SK-N-SH (cell line): ENCODE results near the gene EXOC2. TPM values are rescaled to one million over a fixed set of nuclear protein-coding genes. Genes with fewer than 3 reads are reported as not detected.

Source experiments
- CTCF ChIA-PET: fragments of 300-600, 350-600 bp; formaldehyde crosslinking; extraction: SDS; loops from one replicate; lab custom pipeline; 2021; lab: Yijun Ruan, JAX
- POLR2A ChIA-PET: fragments of 350-600 bp; sonication (Branson Sonifier 250); formaldehyde crosslinking; extraction: SDS; loops from one replicate; lab custom pipeline; 2020; ENCODE audit warnings: antibody characterized with exemption, inconsistent platforms; lab: Yijun Ruan, JAX
- DNase-seq: peaks from one replicate; pipeline ENCODE4 v3.0.0; 2012
- H2AFZ ChIP-seq: fragments of 200-600 bp; sonication (generic); 2 replicates; pipeline ENCODE4 v1.8.1; 2016; ENCODE audit warnings: antibody characterized with exemption, mild to moderate bottlenecking, low read depth
- H3F3A ChIP-seq: fragments of 200-600 bp; sonication (generic); replicated peaks from 2 replicates; pipeline ENCODE3; 2016; ENCODE audit warnings: antibody characterized with exemption, mild to moderate bottlenecking; ENCODE audit not compliant: insufficient read depth
- H3K27ac ChIP-seq, 2 experiments: fragments of 200-500 bp in 1 of 2; fragments of 200-600 bp in 1 of 2; sonication (Bioruptor generic) in 1 of 2; sonication (generic), shearing (Covaris generic) in 1 of 2; 2 replicates each; pipeline versions ENCODE4 v1.5.1 to v1.6.1; 2014 to 2016; ENCODE audit warnings: low read depth in 2 of 2, inconsistent platforms in 1 of 2, low read length in 1 of 2, mild to moderate bottlenecking in 1 of 2, mixed read lengths in 1 of 2
- H3K27me3 ChIP-seq: fragments of 200-600 bp; sonication (generic), shearing (Covaris generic); 2 replicates; pipeline ENCODE4 v1.6.1; 2016; ENCODE audit warnings: mixed run types; ENCODE audit not compliant: insufficient read depth
- H3K36me3 ChIP-seq, 2 experiments: fragments of 200-500 bp in 1 of 2; fragments of 200-600 bp in 1 of 2; sonication (Bioruptor generic) in 1 of 2; sonication (generic) in 1 of 2; replicated peaks in 1 of 2; 2 replicates each; pipeline versions ENCODE3 to v1.5.1; 2014 to 2016; ENCODE audit warnings: low read length in 1 of 2, mild to moderate bottlenecking in 1 of 2; ENCODE audit not compliant: insufficient read depth in 2 of 2, control insufficient read depth in 1 of 2
- H3K4me1 ChIP-seq, 2 experiments: fragments of 200-500 bp in 1 of 2; fragments of 200-600 bp in 1 of 2; sonication (Bioruptor generic) in 1 of 2; sonication (generic), shearing (Covaris generic) in 1 of 2; 2 replicates each; pipeline versions ENCODE4 v1.5.1 to v1.6.1; 2014 to 2016; ENCODE audit warnings: low read depth in 1 of 2, low read length in 1 of 2, mixed run types in 1 of 2; ENCODE audit not compliant: insufficient read depth in 2 of 2, control insufficient read depth in 1 of 2
- H3K4me2 ChIP-seq: fragments of 200-600 bp; sonication (generic), shearing (Covaris generic); 2 replicates; pipeline ENCODE4 v1.6.1; 2017; ENCODE audit warnings: mixed run types
- H3K4me3 ChIP-seq, 2 experiments: fragments of 200-500 bp in 1 of 2; fragments of 200-600 bp in 1 of 2; sonication (Bioruptor generic) in 1 of 2; sonication (generic), shearing (Covaris generic) in 1 of 2; 2 replicates each; pipeline versions ENCODE4 v1.5.1 to v1.8.1; 2014 to 2016; ENCODE audit warnings: low read depth in 2 of 2, inconsistent platforms in 1 of 2, low read length in 1 of 2, mild to moderate bottlenecking in 1 of 2, mixed read lengths in 1 of 2, moderate library complexity in 1 of 2
- H3K79me2 ChIP-seq: fragments of 200-600 bp; sonication (generic); 2 replicates; pipeline ENCODE4 v1.8.1; 2017; ENCODE audit warnings: mild to moderate bottlenecking; ENCODE audit not compliant: insufficient read depth
- H3K9ac ChIP-seq: fragments of 200-600 bp; sonication (generic); 2 replicates; pipeline ENCODE4 v1.6.1; 2017; ENCODE audit warnings: mixed run types
- H3K9me2 ChIP-seq: fragments of 200-600 bp; sonication (generic); 2 replicates; pipeline ENCODE4 v1.6.1; 2017; ENCODE audit warnings: mixed run types
- H3K9me3 ChIP-seq: fragments of 200-600 bp; sonication (generic); 2 replicates; pipeline ENCODE4 v1.6.1; 2017; ENCODE audit warnings: mixed run types, mild to moderate bottlenecking, moderate library complexity
- H4K20me1 ChIP-seq: fragments of 200-600 bp; sonication (generic); 2 replicates; pipeline ENCODE4 v1.6.1; 2017; ENCODE audit warnings: mild to moderate bottlenecking, mixed run types; ENCODE audit not compliant: insufficient read depth
- ELF1 ChIP-seq: IDR thresholded peaks from 2 replicates; pipeline ENCODE4 v1.4.0; 2012
- EP300 ChIP-seq, 2 experiments: IDR thresholded peaks; 2 replicates each; pipeline versions ENCODE4 v1.4.0 to v1.6.1; 2012; ENCODE audit warnings: borderline replicate concordance in 1 of 2, low read depth in 1 of 2, low read length in 1 of 2
- FOXJ3 ChIP-seq: sonication (generic); formaldehyde crosslinking; IDR thresholded peaks from 2 replicates; pipeline ENCODE4 v1.5.1; 2020; ENCODE audit warnings: mild to moderate bottlenecking, missing genetic modification reagents
- GATA2 ChIP-seq: sonication (generic); formaldehyde crosslinking; IDR thresholded peaks from 2 replicates; pipeline ENCODE4 v1.5.0; 2020; ENCODE audit warnings: mild to moderate bottlenecking, missing genetic modification reagents
- IRF3 ChIP-seq: fragments of 150-350 bp; IDR thresholded peaks from 2 replicates; pipeline ENCODE4 v1.6.1; 2016; ENCODE audit warnings: mild to moderate bottlenecking, low read depth, low read length
- MAX ChIP-seq: IDR thresholded peaks from 2 replicates; pipeline ENCODE4 v1.4.0; 2012; ENCODE audit warnings: low read depth
- NRF1 ChIP-seq: IDR thresholded peaks from 2 replicates; pipeline ENCODE4 v1.6.1; 2012; ENCODE audit warnings: low read depth, mild to moderate bottlenecking, low read length
- RAD21 ChIP-seq: IDR thresholded peaks from 2 replicates; pipeline ENCODE4 v1.6.1; 2012; ENCODE audit warnings: mild to moderate bottlenecking, low read length
- REST ChIP-seq: IDR thresholded peaks from 2 replicates; pipeline ENCODE4 v1.6.1; 2012; ENCODE audit warnings: mild to moderate bottlenecking, low read depth, low read length, moderate library complexity
- RXRA ChIP-seq: IDR thresholded peaks from 2 replicates; pipeline ENCODE4 v1.4.0; 2012; ENCODE audit warnings: low read depth, mild to moderate bottlenecking, borderline replicate concordance
- SMC3 ChIP-seq: IDR thresholded peaks from 2 replicates; pipeline ENCODE4 v1.6.1; 2012; ENCODE audit warnings: low read depth, low read length, improper control_type of control experiment
- USF2 ChIP-seq: fragments of 150-350 bp; IDR thresholded peaks from 2 replicates; pipeline ENCODE4 v1.6.1; 2017; ENCODE audit warnings: antibody characterized with exemption, low read length, low read depth, borderline replicate concordance
- YY1 ChIP-seq: IDR thresholded peaks from 2 replicates; pipeline ENCODE4 v1.4.0; 2012; ENCODE audit warnings: low read depth, mild to moderate bottlenecking
- WGBS: methylation state at CpG from one replicate; pipeline ENCODE4 v1.1.6; 2017; ENCODE audit warnings: low lambda C conversion rate; 5-methylcytosine and 5-hydroxymethylcytosine counted together
- polyA plus RNA-seq, 3 experiments: library from polyadenylated mRNA; depleted of rRNA; stranded (reverse); fragments of >200 nt; gene quantifications; 2 replicates each; pipeline ENCODE4 v1.2.3, GENCODE V29; 2012

Gene EXOC2
- polyA plus RNA-seq, 1 of the 3 experiments (the other 2 are of a cell fraction), result 10.6 TPM

- no peak for TF ChIP-seq RXRA
These were observed 244.5 kb downstream of the EXOC2 start (continued) for GRCh38 chr6:448296-449056.

- no peak for DNase-seq
- POLR2A ChIA-PET, result no interaction called here
- Histone ChIP-seq H3K9me2 (no peaks in the 10 kb centered on the region), H3K27ac (no peak overlapping the region), H3K4me3 (no peak overlapping the region), H4K20me1 (no peaks in the 10 kb centered on the region), H3K4me2 (no peak overlapping the region), H3K9ac (no peak overlapping the region), H3K9me3 (no peaks in the 10 kb centered on the region), H2AFZ (no peak overlapping the region), H3K36me3 (no peaks in the 10 kb centered on the region), H3K79me2 (no peaks in the 10 kb centered on the region), H3K27me3 (peaks cover 65% of the 10 kb centered on the region; the same call in 1 of the 2 replicates), H3K4me1 (no peaks in the 10 kb centered on the region), H3F3A (no peaks in the 10 kb centered on the region)
- CTCF ChIA-PET, result no interaction called here
- 26% methylated on average over 12 of the region's 29 CpGs for WGBS
- TF ChIP-seq RXRA (no peak), USF2 (no peak), REST (no peak), MAX (no peak), SMC3 (no peak), FOXJ3 (CRISPR knock-in tag) (no peak), IRF3 (no peak), GATA2 (CRISPR knock-in tag) (no peak), RAD21 (no peak), ELF1 (no peak), YY1 (no peak), EP300 (IDR thresholded peaks at IDR 0.05; ENCODE audit: borderline replicate concordance in 1 of 2, low read depth in 1 of 2, low read length in 1 of 2) (no peak), NRF1 (no peak)
These were observed 245.4 kb downstream of the EXOC2 start for GRCh38 chr6:447381-448165.
